Astrocyte (in vitro differentiated cells and primary cell): Measurements from ENCODE around the gene CD8B2. TPM values are rescaled to one million over a fixed set of nuclear protein-coding genes. Genes with fewer than 3 reads are reported as not detected.
"Not testable (repeated sequence)": the region's sequence is repeated elsewhere in the genome, so short reads cannot be mapped to it uniquely, and the experiment has no call there.

Source experiments
- DNase-seq: peaks from one replicate; pipeline ENCODE4 v3.0.0-alpha.2; 2010; ENCODE audit warnings: low read depth
- FAIRE-seq: peaks from 2 replicates; lab custom pipeline; 2011; peaks lifted over from hg19 to GRCh38; lab: Jason Lieb, UNC
- H2AFZ ChIP-seq: 2 replicates; pipeline ENCODE4 v1.6.0; 2012; ENCODE audit warnings: low read depth, low read length, inconsistent platforms
- H3K27ac ChIP-seq: 2 replicates; pipeline ENCODE4 v1.5.1; 2011; ENCODE audit warnings: low read depth, low read length, inconsistent platforms
- H3K27me3 ChIP-seq: 2 replicates; pipeline ENCODE4 v1.6.0; 2011; ENCODE audit warnings: low read length, inconsistent platforms; ENCODE audit not compliant: insufficient read depth
- H3K36me3 ChIP-seq: 2 replicates; pipeline ENCODE4 v1.5.1; 2011; ENCODE audit warnings: low read length, inconsistent platforms; ENCODE audit not compliant: insufficient read depth
- H3K4me1 ChIP-seq: 2 replicates; pipeline ENCODE4 v1.5.1; 2011; ENCODE audit warnings: low read length, inconsistent platforms; ENCODE audit not compliant: insufficient read depth
- H3K4me2 ChIP-seq: 2 replicates; pipeline ENCODE4 v1.6.0; 2012; ENCODE audit warnings: low read length, inconsistent platforms
- H3K4me3 ChIP-seq: 2 replicates; pipeline ENCODE4 v1.5.1; 2011; ENCODE audit warnings: low read depth, mild to moderate bottlenecking, low read length, inconsistent platforms; ENCODE audit not compliant: insufficient read depth
- H3K79me2 ChIP-seq: 2 replicates; pipeline ENCODE4 v1.6.0; 2012; ENCODE audit warnings: mild to moderate bottlenecking, low read length, inconsistent platforms; ENCODE audit not compliant: insufficient read depth
- H3K9ac ChIP-seq: 2 replicates; pipeline ENCODE4 v1.6.0; 2012; ENCODE audit warnings: mild to moderate bottlenecking, low read length, inconsistent platforms
- H3K9me3 ChIP-seq: 2 replicates; pipeline ENCODE4 v1.5.1; 2012; ENCODE audit warnings: low read depth, mild to moderate bottlenecking, low read length, inconsistent platforms; ENCODE audit not compliant: insufficient read depth
- H4K20me1 ChIP-seq: 2 replicates; pipeline ENCODE4 v1.6.0; 2012; ENCODE audit warnings: low read length, inconsistent platforms; ENCODE audit not compliant: insufficient read depth
- H3K27ac Mint-ChIP-seq: one replicate; pipeline ENCODE4 v1.8.0; 2021; ENCODE audit warnings: mild to moderate bottlenecking, mixed read lengths; ENCODE audit not compliant: unreplicated experiment
- H3K27me3 Mint-ChIP-seq: one replicate; pipeline ENCODE4 v1.8.0; 2021; ENCODE audit warnings: low read depth, mixed read lengths; ENCODE audit not compliant: unreplicated experiment
- H3K36me3 Mint-ChIP-seq: one replicate; pipeline ENCODE4 v1.8.0; 2021; ENCODE audit warnings: low read depth, mixed read lengths; ENCODE audit not compliant: unreplicated experiment
- H3K4me1 Mint-ChIP-seq: one replicate; pipeline ENCODE4 v1.8.0; 2021; ENCODE audit warnings: low read depth, mixed read lengths; ENCODE audit not compliant: unreplicated experiment
- H3K4me3 Mint-ChIP-seq: one replicate; pipeline ENCODE4 v1.8.0; 2021; ENCODE audit warnings: mild to moderate bottlenecking, moderate library complexity, mixed read lengths; ENCODE audit not compliant: unreplicated experiment
- H3K9me3 Mint-ChIP-seq: one replicate; pipeline ENCODE4 v1.8.0; 2021; ENCODE audit warnings: mild to moderate bottlenecking, mixed read lengths; ENCODE audit not compliant: unreplicated experiment
- total RNA-seq: library from RNA; stranded (reverse); gene quantifications from 2 replicates; pipeline ENCODE4 v1.2.1, GENCODE V29; 2021

Gene CD8B2
- total RNA-seq, 1 donor from 2014 or later: not detected

GRCh38 chr2:106479563-106479962, 7.6 kb upstream of the CD8B2 start:
- H2AFZ ChIP-seq, H3K4me2 ChIP-seq, H3K36me3 Mint-ChIP-seq, H3K36me3 ChIP-seq, H3K4me1 ChIP-seq, H3K27me3 Mint-ChIP-seq, H3K27ac ChIP-seq, DNase-seq, H3K79me2 ChIP-seq, H3K4me1 Mint-ChIP-seq, H4K20me1 ChIP-seq, FAIRE-seq, H3K27ac Mint-ChIP-seq, H3K9me3 Mint-ChIP-seq, H3K4me3 Mint-ChIP-seq, H3K9ac ChIP-seq, H3K4me3 ChIP-seq, H3K9me3 ChIP-seq, H3K27me3 ChIP-seq: not testable (repeated sequence)

DNA sequence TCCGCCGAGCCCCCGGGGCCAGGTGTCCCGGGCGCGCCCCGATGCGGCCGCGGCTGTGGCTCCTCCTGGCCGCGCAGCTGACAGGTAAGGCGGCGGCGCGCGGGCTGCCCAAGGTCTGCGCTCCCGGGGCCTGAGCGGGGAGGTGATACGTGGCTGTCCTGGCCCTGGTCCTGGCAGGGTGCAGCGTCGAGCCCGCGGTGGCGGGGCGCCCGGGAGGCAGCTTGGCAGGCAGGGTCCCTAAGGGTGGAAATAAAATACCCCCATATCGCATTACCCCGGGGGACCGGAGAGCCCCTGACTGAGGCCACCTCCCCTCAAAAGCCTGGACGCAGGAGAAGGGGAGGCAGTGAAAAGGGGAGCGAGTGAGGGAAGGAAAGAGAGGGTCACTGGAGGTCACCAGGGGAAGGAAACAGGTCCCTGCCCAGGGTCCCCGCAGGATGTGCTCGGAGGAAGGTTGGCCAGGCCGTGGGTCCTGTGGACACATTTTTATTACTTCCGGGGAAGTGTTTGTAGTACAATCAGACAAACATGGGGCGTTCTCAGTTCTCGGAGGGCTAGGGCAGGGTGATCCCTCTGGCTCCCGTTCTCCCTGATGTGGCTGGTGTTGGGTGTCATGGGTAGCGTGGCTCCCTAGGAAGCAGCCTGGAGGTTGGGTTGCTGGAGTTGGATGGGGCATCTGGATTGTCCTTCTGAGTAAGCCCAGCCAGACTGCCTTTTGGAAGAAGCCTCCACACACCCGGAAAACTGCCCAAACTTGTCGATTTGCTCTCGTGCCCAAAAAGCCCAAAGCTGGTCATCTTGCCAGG, 425 bp downstream of the CD8B2 start:
- H3K4me3 Mint-ChIP-seq: not testable (repeated sequence)

DNA sequence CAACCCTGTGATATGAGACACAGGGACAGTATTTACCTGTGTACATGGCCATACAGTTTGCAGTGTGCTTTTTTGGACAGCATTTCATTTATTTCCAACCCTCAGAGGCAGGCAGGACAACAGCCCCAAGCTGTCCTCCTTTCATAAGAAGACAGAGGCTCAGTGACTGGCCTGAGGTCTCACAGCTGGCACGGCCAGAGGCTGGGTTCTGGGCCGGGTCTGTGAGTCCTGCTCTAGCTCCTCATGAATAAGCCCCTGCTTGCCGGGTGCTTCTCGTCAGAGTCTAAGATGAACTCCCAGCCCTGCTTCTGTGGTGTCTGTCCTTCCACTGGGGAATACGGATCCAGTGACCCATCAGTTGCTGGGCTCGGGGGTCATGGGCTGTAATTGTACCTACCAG, 2.5 kb downstream of the CD8B2 start:
- not testable (repeated sequence) for H2AFZ ChIP-seq, H3K4me1 Mint-ChIP-seq, H3K27ac Mint-ChIP-seq, DNase-seq, H3K27me3 ChIP-seq, H3K27ac ChIP-seq, H3K4me2 ChIP-seq, H3K9ac ChIP-seq, H3K79me2 ChIP-seq, H4K20me1 ChIP-seq, H3K36me3 Mint-ChIP-seq, H3K36me3 ChIP-seq, H3K4me3 ChIP-seq, H3K9me3 Mint-ChIP-seq, H3K4me1 ChIP-seq, H3K9me3 ChIP-seq, H3K4me3 Mint-ChIP-seq, FAIRE-seq
- peaks cover 29% of the 10 kb centered on the region for H3K27me3 Mint-ChIP-seq

More for the DNA sequence above, 425 bp downstream of the CD8B2 start:
- not testable (repeated sequence) for H2AFZ ChIP-seq, H3K4me1 Mint-ChIP-seq, H3K27ac Mint-ChIP-seq, H4K20me1 ChIP-seq, H3K9me3 Mint-ChIP-seq, H3K79me2 ChIP-seq, FAIRE-seq, H3K36me3 Mint-ChIP-seq, H3K9me3 ChIP-seq, H3K4me1 ChIP-seq, H3K9ac ChIP-seq, DNase-seq, H3K36me3 ChIP-seq, H3K27ac ChIP-seq, H3K4me2 ChIP-seq, H3K27me3 ChIP-seq, H3K4me3 ChIP-seq
- peaks cover 28% of the 10 kb centered on the region for H3K27me3 Mint-ChIP-seq

DNA sequence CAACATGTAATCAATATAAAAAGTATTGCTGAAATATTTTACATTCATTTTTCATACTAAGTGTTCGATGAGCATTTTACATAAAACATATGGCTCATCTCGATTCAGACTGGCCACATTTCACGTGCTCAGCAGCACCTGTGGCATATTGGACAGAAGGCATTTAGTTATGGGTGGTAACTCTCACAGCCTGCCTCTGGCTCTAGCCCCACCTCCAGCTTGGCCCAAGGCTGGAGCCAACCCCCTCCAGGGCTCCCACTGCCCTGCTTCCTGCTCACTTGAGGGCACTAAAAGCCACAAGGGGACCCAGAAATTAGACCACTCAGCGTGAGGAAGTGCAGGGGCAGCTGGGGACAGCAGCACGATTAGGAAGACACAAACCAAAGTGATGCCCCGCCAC, 5.2 kb downstream of the CD8B2 start:
- not testable (repeated sequence) for H3K4me3 ChIP-seq, H3K4me3 Mint-ChIP-seq, H3K9me3 Mint-ChIP-seq, FAIRE-seq, H3K4me1 Mint-ChIP-seq, H3K4me1 ChIP-seq, H2AFZ ChIP-seq, H3K27ac ChIP-seq, H3K36me3 Mint-ChIP-seq, H3K27ac Mint-ChIP-seq, H3K4me2 ChIP-seq, H3K79me2 ChIP-seq, H4K20me1 ChIP-seq, H3K9me3 ChIP-seq, H3K36me3 ChIP-seq, H3K27me3 ChIP-seq, DNase-seq, H3K9ac ChIP-seq
- H3K27me3 Mint-ChIP-seq: peaks cover 20% of the 10 kb centered on the region

DNA sequence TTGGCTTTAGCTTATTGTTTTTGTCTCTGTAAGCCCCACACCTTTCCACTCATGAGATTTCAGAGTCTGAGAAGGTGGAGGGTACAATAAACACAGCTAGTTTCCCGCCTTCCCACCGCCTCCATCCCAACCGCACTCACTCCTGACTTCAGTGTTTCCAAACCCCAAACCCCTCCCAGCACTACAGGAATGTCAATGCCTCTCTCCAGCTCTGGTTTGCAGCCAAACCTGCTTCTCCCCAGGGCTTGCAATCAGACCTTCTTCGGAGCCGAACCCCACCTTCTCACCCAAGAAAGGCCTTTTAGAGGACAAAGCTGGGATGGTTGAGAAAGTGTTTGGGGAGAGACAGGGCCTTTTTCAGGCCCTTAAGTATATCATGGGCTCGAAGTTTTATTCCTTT, 5.7 kb downstream of the CD8B2 start:
- not testable (repeated sequence) for H3K79me2 ChIP-seq, H3K4me3 ChIP-seq, H3K36me3 ChIP-seq, DNase-seq, H3K36me3 Mint-ChIP-seq, H3K4me1 Mint-ChIP-seq, FAIRE-seq, H3K4me3 Mint-ChIP-seq, H3K9me3 ChIP-seq, H3K4me2 ChIP-seq, H3K27ac Mint-ChIP-seq, H3K9me3 Mint-ChIP-seq, H3K9ac ChIP-seq, H3K4me1 ChIP-seq, H4K20me1 ChIP-seq, H2AFZ ChIP-seq, H3K27ac ChIP-seq, H3K27me3 ChIP-seq
- peaks cover 18% of the 10 kb centered on the region for H3K27me3 Mint-ChIP-seq

GRCh38 chr2:106498549-106498948, 11.4 kb downstream of the CD8B2 start:
- H3K27ac Mint-ChIP-seq, H3K4me3 ChIP-seq, H3K9ac ChIP-seq, H3K36me3 ChIP-seq, H3K4me1 Mint-ChIP-seq, H3K36me3 Mint-ChIP-seq, H4K20me1 ChIP-seq, H3K9me3 ChIP-seq, DNase-seq, H3K27ac ChIP-seq, H3K27me3 Mint-ChIP-seq, H3K4me2 ChIP-seq, H2AFZ ChIP-seq, H3K4me1 ChIP-seq, H3K9me3 Mint-ChIP-seq, FAIRE-seq, H3K79me2 ChIP-seq, H3K27me3 ChIP-seq, H3K4me3 Mint-ChIP-seq: not testable (repeated sequence)
